ENCODE data around the gene ZNF23. TPM values are rescaled to one million over a fixed set of nuclear protein-coding genes. Genes with fewer than 3 reads are reported as not detected.

The ZNF23 gene
- total RNA-seq, 1 experiment from 2014 or later: 9.6 TPM

GRCh38 chr16:71491054-71491453, 29.0 kb upstream of the ZNF23 start:
- H3K27ac Mint-ChIP-seq: no peak overlapping the region
- Histone ChIP-seq H3K79me2 (ENCODE audit: insufficient read depth, low read length) (no peaks in the 10 kb centered on the region), H3K9me3 (ENCODE audit: control insufficient read depth, low read depth, low read length) (no peaks in the 10 kb centered on the region), H2BK120ac (ENCODE audit: low read depth, low read length, poor library complexity, severe bottlenecking) (no peak overlapping the region), H3K18ac (ENCODE audit: insufficient read length, low read depth, low read length) (no peak overlapping the region), H3K4me2 (ENCODE audit: insufficient read depth, insufficient read length, low read length) (no peak overlapping the region), H3K23me2 (ENCODE audit: insufficient read length, low read depth, low read length, poor library complexity, severe bottlenecking) (no peaks in the 10 kb centered on the region), H2AFZ (ENCODE audit: low read length) (no peak overlapping the region), H3K14ac (ENCODE audit: insufficient read depth, low read length) (no peak overlapping the region), H2BK12ac (ENCODE audit: insufficient read length, low read depth, low read length) (no peak overlapping the region), H2BK15ac (ENCODE audit: low read depth, low read length) (no peak overlapping the region), H3K79me1 (ENCODE audit: insufficient read depth, low read depth, low read length, poor library complexity, severe bottlenecking) (no peaks in the 10 kb centered on the region), H3K56ac (ENCODE audit: insufficient read length, low read depth, low read length) (no peak overlapping the region), H3K27ac (ENCODE audit: insufficient read length, low read depth, low read length) (no peak overlapping the region), H4K8ac (replicated peaks; ENCODE audit: insufficient read length, low read depth, low read length) (no peak overlapping the region), H2AK5ac (ENCODE audit: insufficient read length, low read length) (no peak overlapping the region), H4K91ac (ENCODE audit: insufficient read length, low read depth, low read length) (no peak overlapping the region), H3K4me1 (ENCODE audit: insufficient read depth, low read length) (no peaks in the 10 kb centered on the region), H3K4ac (ENCODE audit: low read depth, low read length) (no peak overlapping the region), H2BK20ac (ENCODE audit: low read depth, low read length, poor library complexity, severe bottlenecking) (no peak overlapping the region), H3K27me3 (ENCODE audit: insufficient read depth, low read length) (no peaks in the 10 kb centered on the region), H2BK5ac (ENCODE audit: insufficient read length, low read length) (no peak overlapping the region), H4K5ac (ENCODE audit: insufficient read length, low read depth, low read length) (no peak overlapping the region), H3K23ac (ENCODE audit: insufficient read length, low read depth, low read length) (no peak overlapping the region), H3K9ac (ENCODE audit: extremely low read depth, insufficient read length, low read length) (no peak overlapping the region), H4K20me1 (ENCODE audit: control insufficient read depth, insufficient read depth, insufficient read length) (no peaks in the 10 kb centered on the region), H3T11ph (ENCODE audit: low read length) (no peak overlapping the region)
- H3K36me3 Mint-ChIP-seq (ENCODE audit: insufficient read depth in 1 of 3, low read depth in 3 of 3): no peaks in the 10 kb centered on the region
- DNase-seq: no peak
- H3K4me1 Mint-ChIP-seq: no peaks in the 10 kb centered on the region
- H3K4me3 Mint-ChIP-seq: no peak overlapping the region
- H3K27me3 Mint-ChIP-seq (ENCODE audit: low read depth): peaks cover 19% of the 10 kb centered on the region
- H3K9me3 Mint-ChIP-seq: no peaks in the 10 kb centered on the region
- WGBS (ENCODE audit: extremely low coverage, insufficient read length, low lambda C conversion rate): no CpG with 5 or more reads among the region's 3 CpGs
- TF ChIP-seq CTCF (conservative IDR thresholded peaks at IDR 0.05): no peak
